ENCODE measurements around the gene U2AF2. TPM values are rescaled to one million over a fixed set of nuclear protein-coding genes. Genes with fewer than 3 reads are reported as not detected.

U2AF2 gene
- total and polyA plus RNA-seq, 9 of the 15 experiments (the other 6 are each of a cell fraction or from before 2014, with no cell fraction given) = 3.0 to 331 (median 157) TPM

GRCh38 chr19:55640043-55640576 lies 14.7 kb upstream of the U2AF2 start (continued):
- TF ChIP-seq ATF2 (CRISPR knock-in tag; IDR thresholded peaks at IDR 0.05) = peak; percentile 85
- TF ChIP-seq, protein P1, sequence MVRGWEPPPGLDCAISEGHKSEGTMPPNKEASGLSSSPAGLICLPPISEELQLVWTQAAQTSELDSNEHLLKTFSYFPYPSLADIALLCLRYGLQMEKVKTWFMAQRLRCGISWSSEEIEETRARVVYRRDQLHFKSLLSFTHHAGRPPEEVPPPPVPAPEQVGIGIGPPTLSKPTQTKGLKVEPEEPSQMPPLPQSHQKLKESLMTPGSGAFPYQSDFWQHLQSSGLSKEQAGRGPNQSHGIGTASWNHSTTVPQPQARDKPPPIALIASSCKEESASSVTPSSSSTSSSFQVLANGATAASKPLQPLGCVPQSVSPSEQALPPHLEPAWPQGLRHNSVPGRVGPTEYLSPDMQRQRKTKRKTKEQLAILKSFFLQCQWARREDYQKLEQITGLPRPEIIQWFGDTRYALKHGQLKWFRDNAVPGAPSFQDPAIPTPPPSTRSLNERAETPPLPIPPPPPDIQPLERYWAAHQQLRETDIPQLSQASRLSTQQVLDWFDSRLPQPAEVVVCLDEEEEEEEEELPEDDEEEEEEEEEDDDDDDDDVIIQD (CRISPR knock-in tag; IDR thresholded peaks at IDR 0.05) = no peak
- no peak for TF ChIP-seq NR4A1 (CRISPR knock-in tag; IDR thresholded peaks at IDR 0.05)
- TF ChIP-seq NR4A1 (tag; IDR thresholded peaks at IDR 0.05) = peak; percentile 79; the same call in 1 of the 2 replicates
- TF ChIP-seq JUNB (CRISPR knock-in tag; conservative IDR thresholded peaks at IDR 0.05) = no peak
- TF ChIP-seq CBX1 (IDR thresholded peaks at IDR 0.05; ENCODE audit: low read depth) = peak; percentile 65; the same call in 1 of the 2 replicates
- no peak for TF ChIP-seq KAT2B (IDR thresholded peaks at IDR 0.05; ENCODE audit: low read depth, low read length)
- no peak for TF ChIP-seq WHSC1 (IDR thresholded peaks at IDR 0.05; ENCODE audit: low read length)
- TF ChIP-seq, protein P2, sequence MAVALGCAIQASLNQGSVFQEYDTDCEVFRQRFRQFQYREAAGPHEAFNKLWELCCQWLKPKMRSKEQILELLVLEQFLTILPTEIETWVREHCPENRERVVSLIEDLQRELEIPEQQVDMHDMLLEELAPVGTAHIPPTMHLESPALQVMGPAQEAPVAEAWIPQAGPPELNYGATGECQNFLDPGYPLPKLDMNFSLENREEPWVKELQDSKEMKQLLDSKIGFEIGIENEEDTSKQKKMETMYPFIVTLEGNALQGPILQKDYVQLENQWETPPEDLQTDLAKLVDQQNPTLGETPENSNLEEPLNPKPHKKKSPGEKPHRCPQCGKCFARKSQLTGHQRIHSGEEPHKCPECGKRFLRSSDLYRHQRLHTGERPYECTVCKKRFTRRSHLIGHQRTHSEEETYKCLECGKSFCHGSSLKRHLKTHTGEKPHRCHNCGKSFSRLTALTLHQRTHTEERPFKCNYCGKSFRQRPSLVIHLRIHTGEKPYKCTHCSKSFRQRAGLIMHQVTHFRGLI (CRISPR knock-in tag; IDR thresholded peaks at IDR 0.05) = no peak
- peak; percentile 96 for TF ChIP-seq IRF2 (CRISPR knock-in tag; IDR thresholded peaks at IDR 0.05)
- TF ChIP-seq PHB2 (IDR thresholded peaks at IDR 0.05; ENCODE audit: low read depth) = no peak
- no peak for TF ChIP-seq CHD4 (IDR thresholded peaks at IDR 0.05; ENCODE audit: insufficient read depth, insufficient replicate concordance, low read depth, low read length, poor library complexity, severe bottlenecking)
- TF ChIP-seq BMI1 (IDR thresholded peaks at IDR 0.05; ENCODE audit: low read length) = no peak
- TF ChIP-seq ZNF668 (CRISPR knock-in tag; IDR thresholded peaks at IDR 0.05) = no peak
- peak; percentile 49; the same call in 1 of the 2 replicates for TF ChIP-seq SMAD3 (CRISPR knock-in tag; conservative IDR thresholded peaks at IDR 0.05)
- TF ChIP-seq DMBX1 (CRISPR knock-in tag; IDR thresholded peaks at IDR 0.05; ENCODE audit: borderline replicate concordance) = peak; percentile 58; the same call in 1 of the 2 replicates
- TF ChIP-seq ZNF696 (CRISPR knock-in tag; conservative IDR thresholded peaks at IDR 0.05) = no peak
- peak in 1 of 2 experiments; percentile 67; a peak in 1 of 4 replicates for TF ChIP-seq SRF (CRISPR knock-in tag; IDR thresholded peaks at IDR 0.05)
- no peak for TF ChIP-seq ZNF551 (CRISPR knock-in tag; IDR thresholded peaks at IDR 0.05)
- TF ChIP-seq, protein P3, sequence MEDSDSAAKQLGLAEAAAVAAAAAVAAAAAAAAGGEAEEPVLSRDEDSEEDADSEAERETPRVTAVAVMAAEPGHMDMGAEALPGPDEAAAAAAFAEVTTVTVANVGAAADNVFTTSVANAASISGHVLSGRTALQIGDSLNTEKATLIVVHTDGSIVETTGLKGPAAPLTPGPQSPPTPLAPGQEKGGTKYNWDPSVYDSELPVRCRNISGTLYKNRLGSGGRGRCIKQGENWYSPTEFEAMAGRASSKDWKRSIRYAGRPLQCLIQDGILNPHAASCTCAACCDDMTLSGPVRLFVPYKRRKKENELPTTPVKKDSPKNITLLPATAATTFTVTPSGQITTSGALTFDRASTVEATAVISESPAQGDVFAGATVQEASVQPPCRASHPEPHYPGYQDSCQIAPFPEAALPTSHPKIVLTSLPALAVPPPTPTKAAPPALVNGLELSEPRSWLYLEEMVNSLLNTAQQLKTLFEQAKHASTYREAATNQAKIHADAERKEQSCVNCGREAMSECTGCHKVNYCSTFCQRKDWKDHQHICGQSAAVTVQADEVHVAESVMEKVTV (CRISPR knock-in tag; IDR thresholded peaks at IDR 0.05) = peak; percentile 41; the same call in 1 of the 2 replicates
- TF ChIP-seq HCFC1 (IDR thresholded peaks at IDR 0.05; ENCODE audit: low read depth, low read length) = 0 out of 2 replicates have a peak, but pooled peaks have one; percentile 21
- TF ChIP-seq ZFP30 (CRISPR knock-in tag; IDR thresholded peaks at IDR 0.05; ENCODE audit: borderline replicate concordance) = no peak
- TF ChIP-seq CEBPG (CRISPR knock-in tag; IDR thresholded peaks at IDR 0.05) = no peak
- no peak for TF ChIP-seq CEBPG (tag; conservative IDR thresholded peaks at IDR 0.05 in 1 of 2, IDR thresholded peaks at IDR 0.05 in 1 of 2)

Measured in K562 (cell line).